GM12878 (cell line): ENCODE measurements around the gene FAM20A. TPM values are rescaled to one million over a fixed set of nuclear protein-coding genes. Genes with fewer than 3 reads are reported as not detected.

ENCODE experiments used
- ATAC-seq: fragments of 200-7000 bp; cut with Tn5 transposase; 3 replicates; pipeline ENCODE4 v1.9.1; 2020; ENCODE audit warnings: mild to moderate bottlenecking, moderate library complexity
- BruUV-seq: library from RNA; stranded (reverse); fragments of 400-500 nt; replicated peaks from 2 replicates; lab custom pipeline; 2021; lab: Mats Ljungman, UMichigan
- CTCF ChIA-PET: fragments of 300-600 bp; sonication (Branson Sonifier 250); formaldehyde crosslinking; extraction: SDS; loops from one replicate; lab custom pipeline; 2021; ENCODE audit warnings: inconsistent platforms; lab: Yijun Ruan, JAX
- POLR2A ChIA-PET: fragments of 350-600 bp; formaldehyde crosslinking; extraction: SDS; loops from one replicate; lab custom pipeline; 2021; ENCODE audit warnings: inconsistent platforms; lab: Charles Lee
- RAD21 ChIA-PET: fragments of 300-600 bp; sonication (Branson Sonifier 250); formaldehyde crosslinking; loops from one replicate; lab custom pipeline; 2023; ENCODE audit warnings: antibody characterized with exemption; ENCODE audit not compliant: unreplicated experiment; lab: Charles Lee
- SMC1A ChIA-PET: fragments of 300-600 bp; sonication (Branson Sonifier 250); formaldehyde crosslinking; loops from one replicate; lab custom pipeline; 2023; ENCODE audit not compliant: unreplicated experiment, uncharacterized antibody; lab: Charles Lee
- DNase-seq: peaks from one replicate; pipeline ENCODE4 v3.0.0-alpha.2; 2011; ENCODE audit warnings: low read depth, low spot score
- FAIRE-seq: peaks from 3 replicates; lab custom pipeline; 2011; peaks lifted over from hg19 to GRCh38; lab: Jason Lieb, UNC
- H2AFZ ChIP-seq: 2 replicates; pipeline ENCODE4 v1.6.0; 2011; ENCODE audit warnings: low read depth, low read length, control low read depth; ENCODE audit not compliant: control insufficient read depth
- H3K27ac ChIP-seq: 2 replicates; pipeline ENCODE4 v1.5.1; 2011; ENCODE audit warnings: control low read depth; ENCODE audit not compliant: control insufficient read depth, insufficient read depth
- H3K27me3 ChIP-seq, 2 experiments: replicated peaks in 1 of 2; 2 replicates each; pipeline versions ENCODE4 v1.6.0 to v1.6.1; 2011; ENCODE audit warnings: low read length in 1 of 2; ENCODE audit not compliant: control insufficient read depth in 2 of 2, insufficient read depth in 2 of 2
- H3K36me3 ChIP-seq, 2 experiments: 2 replicates each; pipeline ENCODE4 v1.5.1; 2011; ENCODE audit warnings: low read length in 1 of 2; ENCODE audit not compliant: control insufficient read depth in 2 of 2, insufficient read depth in 2 of 2
- H3K4me1 ChIP-seq: 2 replicates; pipeline ENCODE4 v1.6.1; 2011; ENCODE audit warnings: mild to moderate bottlenecking, low read length, moderate library complexity, mixed read lengths; ENCODE audit not compliant: control insufficient read depth, insufficient read depth
- H3K4me2 ChIP-seq: 2 replicates; pipeline ENCODE4 v1.6.0; 2011; ENCODE audit warnings: control low read depth; ENCODE audit not compliant: control insufficient read depth, insufficient read depth
- H3K4me3 ChIP-seq: fragments of 200-600 bp; sonication (generic); 2 replicates; pipeline ENCODE4 v1.5.1; 2016
- H3K79me2 ChIP-seq: 2 replicates; pipeline ENCODE4 v1.6.0; 2011; ENCODE audit warnings: low read length; ENCODE audit not compliant: control insufficient read depth, insufficient read depth
- H3K9ac ChIP-seq: 2 replicates; pipeline ENCODE4 v1.8.0; 2011; ENCODE audit warnings: low read length, control low read depth, mixed read lengths; ENCODE audit not compliant: control insufficient read depth, insufficient read depth
- H3K9me3 ChIP-seq: replicated peaks from 3 replicates; pipeline ENCODE4 v1.5.1; 2011; ENCODE audit warnings: mild to moderate bottlenecking, low read length; ENCODE audit not compliant: control insufficient read depth, insufficient read depth
- H4K20me1 ChIP-seq: 2 replicates; pipeline ENCODE4 v1.6.0; 2011; ENCODE audit not compliant: control insufficient read depth, insufficient read depth
- BACH1 ChIP-seq: fragments of 450-650 bp; IDR thresholded peaks from 2 replicates; pipeline ENCODE4 v1.6.1; 2017; ENCODE audit warnings: mild to moderate bottlenecking, borderline replicate concordance
- CBFB ChIP-seq: IDR thresholded peaks from 2 replicates; pipeline ENCODE4 v1.6.1; 2016; ENCODE audit warnings: antibody characterized with exemption, low read depth
- ETV6 ChIP-seq, 2 experiments: fragments of 450-650 bp in 1 of 2; IDR thresholded peaks in 1 of 2; conservative IDR thresholded peaks in 1 of 2; 2 replicates each; pipeline ENCODE4 v1.6.1; 2014; ENCODE audit warnings: antibody characterized with exemption in 1 of 2, borderline replicate concordance in 1 of 2, low read depth in 1 of 2, mild to moderate bottlenecking in 1 of 2, moderate library complexity in 1 of 2
- IRF3 ChIP-seq: fragments of 450-650 bp; IDR thresholded peaks from 2 replicates; pipeline ENCODE4 v1.6.1; 2014; ENCODE audit warnings: mild to moderate bottlenecking
- ZBED1 ChIP-seq: IDR thresholded peaks from 2 replicates; pipeline ENCODE4 v1.6.1; 2016; ENCODE audit warnings: borderline replicate concordance
- ZNF384 ChIP-seq: IDR thresholded peaks from 2 replicates; pipeline ENCODE4 v1.6.1; 2012; ENCODE audit warnings: low read depth, mild to moderate bottlenecking, low read length, improper control_type of control experiment, borderline replicate concordance
- WGBS: methylation state at CpG from one replicate; pipeline ENCODE4 v1.1.6; 2016; ENCODE audit warnings: low lambda C conversion rate; ENCODE audit not compliant: insufficient replicate concordance, insufficient coverage; ENCODE audit errors: missing lambda C conversion rate; 5-methylcytosine and 5-hydroxymethylcytosine counted together
- in situ Hi-C: fragments of 300-500 bp; cut with MboI; formaldehyde crosslinking; loops from 9 replicates; pipeline ENCODE4 v1.14.3; 2018; ENCODE audit warnings: mixed read lengths
- intact Hi-C: fragments of 100-400 bp; cut with micrococcal nuclease; formaldehyde crosslinking; loops from one replicate; pipeline ENCODE4 v1.14.2; 2022; ENCODE audit not compliant: unreplicated experiment
- polyA plus RNA-seq, 11 experiments: library from polyadenylated mRNA; depleted of rRNA in 4 of 11; unstranded in 6 of 11; stranded (reverse) in 5 of 11; fragments of >200 nt; fragmentation: Nextera tagmentation in 4 of 11; fragmentation: Illumina TruSeq in 1 of 11; extraction: Ambion mirVana in 4 of 11; extraction: Trizol in 1 of 11; gene quantifications; 1 replicate in 1 of 11; 2 replicates in 10 of 11; pipeline versions ENCODE4 v1.2.1 to v1.2.3, GENCODE V29; 2011 to 2016; ENCODE audit warnings: inconsistent platforms in 2 of 11, missing spikeins in 2 of 11, low read depth in 1 of 11
- total RNA-seq, 4 experiments: library from RNA; depleted of rRNA in 3 of 4; stranded (reverse); fragments of >200 nt in 3 of 4; fragmentation: Illumina TruSeq in 1 of 4; extraction: Trizol in 1 of 4; gene quantifications; 2 replicates each; pipeline versions ENCODE4 v1.2.1 to v1.2.3, GENCODE V29; 2013 to 2021

Gene FAM20A
- total and polyA plus RNA-seq, 10 of the 15 experiments (the other 5 are each of a cell fraction or from before 2014, with no cell fraction given), result 0.13 TPM; not detected in 9

DNA sequence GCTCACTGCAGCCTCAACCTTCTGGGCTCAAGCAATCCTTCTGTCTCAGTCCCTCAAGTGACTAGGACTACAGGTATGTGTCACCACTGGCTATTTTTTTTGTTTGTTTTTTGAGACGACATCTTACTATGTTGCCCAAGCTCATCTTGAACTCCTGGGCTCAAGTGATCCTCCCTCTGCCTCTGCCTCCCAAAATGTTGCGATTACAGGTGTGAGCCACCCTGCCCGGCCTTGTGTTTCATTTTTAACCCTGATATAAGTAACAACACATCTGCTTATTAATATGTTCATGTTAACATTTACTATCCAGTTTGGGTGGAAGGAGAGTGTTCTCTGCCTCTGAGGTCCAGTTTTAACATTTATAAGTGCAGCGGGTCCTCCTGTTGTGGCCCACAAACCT is 3.1 kb downstream of the FAM20A start:
- no peak for ATAC-seq
- no peak for DNase-seq
- Histone ChIP-seq H2AFZ (no peak overlapping the region), H3K79me2 (no peaks in the 10 kb centered on the region), H4K20me1 (no peaks in the 10 kb centered on the region), H3K27ac (no peak overlapping the region), H3K36me3 (no peaks in the 10 kb centered on the region), H3K4me3 (no peak overlapping the region), H3K9ac (no peak overlapping the region), H3K4me2 (no peak overlapping the region), H3K27me3 (peaks cover 3 to 20% of the 10 kb centered on the region in 2 experiments), H3K4me1 (no peaks in the 10 kb centered on the region), H3K9me3 (no peaks in the 10 kb centered on the region)
- BruUV-seq, result no TSS peak
- ChIA-PET RAD21 (no interaction called here), SMC1A (no interaction called here), CTCF (interaction anchor here (3.5 kb wide), 1 partner anchor 16 kb away, joined by 15 read pairs; no protein-coding TSS in a partner anchor), POLR2A (no interaction called here)
- WGBS, result 65% methylated on average over 4 of the region's 4 CpGs
- intact Hi-C loops (no loop called here), in situ Hi-C loops (no loop called here)
- TF ChIP-seq BACH1 (no peak), ZBED1 (no peak), ZNF384 (no peak), IRF3 (no peak), ETV6 (conservative IDR thresholded peaks at IDR 0.05 in 1 of 2, IDR thresholded peaks at IDR 0.05 in 1 of 2; ENCODE audit: borderline replicate concordance in 1 of 2, low read depth in 1 of 2) (no peak)
- FAIRE-seq, result no peak

- intact Hi-C loops, result no loop called here
Observed at GRCh38 chr17:68596411-68596945, 4.7 kb downstream of the FAM20A start.

More at GRCh38 chr17:68596411-68596945, 4.7 kb downstream of the FAM20A start:
- DNase-seq (no peak), ATAC-seq (no peak), FAIRE-seq (no peak)
- WGBS, result 18% methylated on average over 5 of the region's 5 CpGs
- ChIA-PET CTCF (interaction anchor here (1.6 to 3.5 kb wide), 2 partner anchors 12 to 18 kb away, joined by 3 to 15 read pairs; no protein-coding TSS in a partner anchor), SMC1A (interaction anchor here (0.7 to 0.9 kb wide), 2 partner anchors 15 to 95 kb away, joined by 3 to 4 read pairs; no protein-coding TSS in a partner anchor), POLR2A (no interaction called here), RAD21 (no interaction called here)
- no peaks in the 10 kb centered on the region for H3K79me2 ChIP-seq
- no peak overlapping the region for H3K4me2 ChIP-seq
- H3K27me3 ChIP-seq, result peaks cover 4 to 14% of the 10 kb centered on the region in 2 experiments
- no peak overlapping the region for H3K4me3 ChIP-seq
- no peaks in the 10 kb centered on the region for H3K4me1 ChIP-seq
- H3K27ac ChIP-seq, result no peak overlapping the region
- no peak overlapping the region for H3K9ac ChIP-seq
- no peaks in the 10 kb centered on the region for H4K20me1 ChIP-seq
- in situ Hi-C loops, result no loop called here
- no peak overlapping the region for H2AFZ ChIP-seq
- H3K36me3 ChIP-seq, result no peaks in the 10 kb centered on the region
- no TSS peak for BruUV-seq
- no peak for TF ChIP-seq CBFB
- H3K9me3 ChIP-seq, result no peaks in the 10 kb centered on the region
